Measurements from ENCODE around the gene TSPAN14.
"Not testable (repeated sequence)": the region's sequence is repeated elsewhere in the genome, so short reads cannot be mapped to it uniquely, and the experiment has no call there.

Gene TSPAN14

DNA sequence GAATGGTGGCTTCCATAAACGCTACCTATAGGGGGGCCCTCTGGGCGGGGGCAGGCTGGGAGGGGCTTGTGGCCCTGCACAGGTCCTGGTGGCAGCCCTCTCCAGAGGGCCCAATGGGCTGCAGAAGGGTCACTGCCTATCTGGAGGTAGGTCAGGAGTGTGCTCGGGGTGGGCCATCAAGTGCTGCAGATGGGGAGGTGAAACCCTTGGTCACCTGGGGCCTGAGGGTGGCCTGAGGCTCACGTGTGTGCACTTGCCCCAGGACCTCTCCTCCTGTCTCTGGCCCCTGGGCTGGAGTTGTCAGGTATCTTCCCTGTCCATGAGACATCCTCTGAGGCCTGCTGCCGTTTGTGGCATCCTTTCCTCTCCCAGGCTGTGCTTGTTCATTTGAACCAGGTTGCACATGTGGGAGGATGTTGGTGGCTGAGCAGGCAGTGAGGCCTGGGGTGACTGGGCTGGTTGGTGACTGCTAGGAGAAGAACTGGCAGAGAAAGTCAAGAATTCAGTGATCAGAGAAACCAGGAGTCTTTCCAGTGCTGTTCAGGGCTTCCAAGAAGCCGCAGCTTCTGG, 62.5 kb downstream of the TSPAN14 start:
- in situ Hi-C loops (cut with MboI; ENCODE audit: low pct_unique_long_range_greater_than_20kb, low sequenced_read_pairs): no loop called here
- no peak for DNase-seq

DNA sequence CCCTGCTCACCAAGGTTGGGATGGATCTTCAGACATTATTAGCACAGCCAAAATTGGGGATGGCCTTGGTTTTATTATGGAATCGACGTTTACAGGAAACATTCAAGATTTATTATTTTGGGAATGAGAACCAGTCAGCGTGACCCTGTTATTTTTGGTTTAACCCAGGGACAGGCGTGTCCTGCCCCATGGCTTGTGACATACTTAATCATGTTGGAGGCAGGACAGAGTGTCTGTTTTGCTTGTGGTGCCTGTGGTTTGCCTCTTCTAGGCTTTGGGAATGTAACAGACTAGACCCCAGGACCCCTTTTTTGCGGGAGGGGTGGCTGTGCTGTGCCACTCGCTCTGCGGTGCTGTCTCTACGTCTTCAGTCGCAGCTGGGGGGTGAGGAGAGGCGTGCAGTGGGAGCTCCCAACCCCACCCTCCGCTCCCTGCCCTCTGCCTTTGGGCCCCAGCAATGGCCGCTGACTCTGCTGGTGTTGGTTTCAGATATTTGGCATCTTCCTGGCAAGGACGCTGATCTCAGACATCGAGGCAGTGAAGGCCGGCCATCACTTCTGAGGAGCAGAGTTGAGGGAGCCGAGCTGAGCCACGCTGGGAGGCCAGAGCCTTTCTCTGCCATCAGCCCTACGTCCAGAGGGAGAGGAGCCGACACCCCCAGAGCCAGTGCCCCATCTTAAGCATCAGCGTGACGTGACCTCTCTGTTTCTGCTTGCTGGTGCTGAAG, 63.5 kb downstream of the TSPAN14 start:
- in situ Hi-C loops (cut with MboI; ENCODE audit: low pct_unique_long_range_greater_than_20kb, low sequenced_read_pairs): no loop called here
- DNase-seq: no peak

DNA sequence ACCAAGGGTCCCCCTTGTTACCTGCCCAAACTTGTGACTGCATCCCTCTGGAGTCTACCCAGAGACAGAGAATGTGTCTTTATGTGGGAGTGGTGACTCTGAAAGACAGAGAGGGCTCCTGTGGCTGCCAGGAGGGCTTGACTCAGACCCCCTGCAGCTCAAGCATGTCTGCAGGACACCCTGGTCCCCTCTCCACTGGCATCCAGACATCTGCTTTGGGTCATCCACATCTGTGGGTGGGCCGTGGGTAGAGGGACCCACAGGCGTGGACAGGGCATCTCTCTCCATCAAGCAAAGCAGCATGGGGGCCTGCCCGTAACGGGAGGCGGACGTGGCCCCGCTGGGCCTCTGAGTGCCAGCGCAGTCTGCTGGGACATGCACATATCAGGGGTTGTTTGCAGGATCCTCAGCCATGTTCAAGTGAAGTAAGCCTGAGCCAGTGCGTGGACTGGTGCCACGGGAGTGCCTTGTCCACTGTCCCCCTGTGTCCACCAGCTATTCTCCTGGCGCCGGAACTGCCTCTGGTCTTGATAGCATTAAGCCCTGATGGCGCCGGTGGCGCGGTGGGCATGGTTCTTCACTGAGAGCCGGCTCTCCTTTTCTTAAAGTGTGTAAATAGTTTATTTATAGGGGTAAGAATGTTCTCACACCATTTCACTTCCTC, 64.2 kb downstream of the TSPAN14 start:
- in situ Hi-C loops (cut with MboI; ENCODE audit: low pct_unique_long_range_greater_than_20kb, low sequenced_read_pairs): no loop called here

DNA sequence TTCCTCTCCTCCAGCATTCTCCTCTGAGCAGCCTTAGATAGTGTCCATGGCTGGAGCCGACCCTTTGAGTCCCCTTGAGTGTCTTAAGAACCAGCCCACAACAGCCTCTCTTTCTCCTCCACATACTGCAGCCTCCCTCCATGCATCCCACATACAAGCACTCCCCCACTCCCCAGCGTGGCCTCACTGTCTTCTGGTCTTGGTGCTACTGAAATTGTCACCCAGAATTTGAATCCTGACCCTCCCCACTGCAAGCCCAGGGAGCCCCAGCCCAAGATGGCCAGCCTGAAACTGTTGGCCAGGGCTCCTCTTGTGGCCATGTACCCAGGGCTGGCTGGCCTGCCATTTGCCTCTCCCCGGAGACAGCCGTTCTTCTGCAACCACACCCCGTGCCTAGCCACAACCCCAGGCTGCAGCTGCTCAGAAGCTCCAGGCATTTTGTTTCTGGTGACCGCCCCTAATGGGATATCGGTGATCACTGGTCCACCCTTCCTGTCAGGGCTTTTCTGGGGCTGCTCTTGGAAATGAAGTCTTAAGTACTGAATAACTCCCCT, 64.8 kb downstream of the TSPAN14 start:
- in situ Hi-C loops (cut with MboI; ENCODE audit: low pct_unique_long_range_greater_than_20kb, low sequenced_read_pairs): no loop called here
- no peak for DNase-seq

More for the DNA sequence above, 64.2 kb downstream of the TSPAN14 start:
- DNase-seq: no peak

DNA sequence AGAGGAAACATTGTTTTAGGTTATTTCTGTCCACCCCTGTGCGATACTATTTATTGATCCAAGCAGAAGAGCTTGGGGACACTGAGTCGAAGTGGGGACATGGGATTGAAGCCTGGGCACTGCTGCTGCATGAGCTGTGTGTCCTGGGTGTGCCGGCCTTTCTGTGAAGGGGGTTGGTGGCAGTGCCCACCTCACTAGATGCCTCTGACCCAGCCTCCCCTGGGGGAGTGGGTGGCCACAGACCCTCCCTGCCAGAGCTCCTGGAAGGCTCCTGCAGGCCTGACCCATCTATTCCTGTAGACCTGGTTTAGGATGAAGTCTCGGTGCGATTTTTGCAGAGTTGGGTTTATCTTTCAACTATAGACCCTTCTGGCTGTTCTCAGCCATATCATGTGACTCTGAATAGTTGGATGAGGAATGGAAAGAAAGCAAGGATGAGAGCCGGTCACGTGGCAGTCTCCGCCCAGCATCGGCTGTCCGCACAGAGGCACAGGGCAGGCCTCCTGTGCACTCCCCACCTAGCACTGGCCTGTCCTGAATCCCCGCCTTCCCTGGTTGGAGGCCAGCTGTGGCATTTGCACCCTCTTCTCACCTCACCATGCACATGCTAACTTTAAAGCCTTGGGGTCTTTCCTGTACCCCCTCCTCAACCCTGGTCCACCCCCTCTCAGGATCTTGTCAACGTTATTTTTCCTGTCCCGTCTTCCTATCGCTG, 66.0 kb downstream of the TSPAN14 start:
- in situ Hi-C loops (cut with MboI; ENCODE audit: low pct_unique_long_range_greater_than_20kb, low sequenced_read_pairs): no loop called here
- no peak for DNase-seq

GRCh38 chr10:80520661-80521470, 66.8 kb downstream of the TSPAN14 start:
- no peak for DNase-seq
- in situ Hi-C loops (cut with MboI; ENCODE audit: low pct_unique_long_range_greater_than_20kb, low sequenced_read_pairs): no loop called here

DNA sequence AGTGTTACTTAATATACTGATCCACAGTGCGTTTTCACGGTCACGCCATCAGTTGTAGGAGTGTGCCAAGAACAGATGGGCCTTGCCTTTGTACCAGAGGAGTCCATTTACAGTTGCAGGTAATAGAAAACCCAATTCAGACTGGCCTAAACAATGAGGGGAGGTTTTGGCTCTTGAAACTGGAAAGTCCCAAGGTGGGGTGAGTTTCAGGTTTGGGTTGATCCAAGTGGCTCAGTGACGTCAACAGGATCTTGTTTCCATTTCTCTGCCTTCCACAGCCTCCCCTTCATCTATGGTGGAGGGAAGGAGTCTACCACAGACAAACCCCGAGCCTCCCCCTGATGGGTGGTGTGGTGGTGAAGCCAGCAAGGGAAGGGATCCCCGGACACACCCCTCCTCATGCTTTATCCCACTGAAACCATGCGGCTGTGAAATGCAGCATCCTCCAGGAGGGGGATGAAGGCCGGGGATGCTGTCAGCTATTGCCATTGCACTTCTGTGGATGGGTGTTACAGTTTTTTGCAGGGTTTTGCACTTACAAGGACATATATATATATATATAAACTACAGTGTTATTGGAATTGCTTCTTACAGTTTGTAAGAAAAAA, 68.8 kb downstream of the TSPAN14 start:
- in situ Hi-C loops (cut with MboI; ENCODE audit: low pct_unique_long_range_greater_than_20kb, low sequenced_read_pairs): no loop called here
- no peak for DNase-seq

DNA sequence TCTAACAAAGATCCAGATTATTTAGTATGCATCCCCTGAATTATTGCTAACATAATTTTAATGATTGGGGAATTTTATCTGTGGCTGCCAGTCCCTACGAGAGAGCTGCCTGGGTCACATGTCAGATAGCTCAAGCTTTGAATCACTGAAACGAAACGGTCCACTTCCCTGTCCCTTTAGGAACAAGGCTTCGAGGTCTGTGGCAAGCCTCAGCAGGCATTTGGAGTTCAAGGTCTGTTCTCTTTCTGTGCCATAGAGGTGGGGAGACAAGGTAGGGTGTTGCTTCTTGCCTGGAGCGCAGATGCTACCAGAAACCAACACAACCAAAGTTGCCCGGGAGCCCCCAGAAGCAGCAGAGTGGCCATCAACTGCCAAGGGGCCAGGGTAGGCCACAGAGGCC, 69.7 kb downstream of the TSPAN14 start:
- in situ Hi-C loops (cut with MboI; ENCODE audit: low pct_unique_long_range_greater_than_20kb, low sequenced_read_pairs): no loop called here
- DNase-seq: no peak

- in situ Hi-C loops (cut with MboI; ENCODE audit: low pct_unique_long_range_greater_than_20kb, low sequenced_read_pairs): no loop called here
- DNase-seq: no peak
Measured at GRCh38 chr10:80524190-80524909, 70.2 kb downstream of the TSPAN14 start.

DNA sequence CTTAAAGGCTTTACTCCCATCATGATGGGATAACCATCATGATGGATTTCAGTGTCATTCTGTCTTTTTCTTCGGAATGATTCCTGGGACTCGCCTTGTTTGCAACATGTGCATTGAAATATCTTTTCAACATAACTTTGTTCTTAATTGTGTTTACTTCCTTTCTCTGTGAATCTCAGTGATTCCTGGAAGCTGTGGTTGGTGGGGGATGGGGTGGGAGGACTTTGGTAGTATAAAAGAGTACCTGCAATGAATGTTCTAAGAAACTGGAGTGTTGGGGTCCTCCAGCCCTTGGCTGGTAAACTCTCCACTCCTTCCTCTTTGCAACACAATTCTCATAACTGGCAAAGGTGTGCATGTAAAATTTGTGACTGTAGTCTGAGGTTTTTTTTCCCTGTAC, 72.1 kb downstream of the TSPAN14 start:
- DNase-seq: no peak
- in situ Hi-C loops (cut with MboI; ENCODE audit: low pct_unique_long_range_greater_than_20kb, low sequenced_read_pairs): no loop called here

DNA sequence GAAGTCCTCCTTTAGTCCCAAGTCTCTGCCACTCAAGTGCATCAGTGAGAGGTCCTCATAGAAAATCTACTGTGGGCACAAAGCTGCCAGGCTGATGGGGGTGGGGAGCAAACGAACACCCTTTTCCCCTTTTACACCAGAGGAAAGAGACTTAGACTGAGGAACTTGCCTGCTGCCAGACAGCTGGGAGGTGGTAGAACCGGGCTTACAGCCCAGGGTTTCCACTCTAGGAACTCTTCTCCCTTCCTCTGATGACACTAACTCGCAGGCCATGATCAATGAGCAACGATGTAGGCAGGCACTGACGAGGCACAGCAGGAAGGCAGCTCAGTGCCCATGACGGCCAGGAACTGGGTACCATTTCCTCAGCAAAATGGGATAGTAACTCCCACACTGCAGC, 72.6 kb downstream of the TSPAN14 start:
- DNase-seq: no peak
- in situ Hi-C loops (cut with MboI; ENCODE audit: low pct_unique_long_range_greater_than_20kb, low sequenced_read_pairs): no loop called here

DNA sequence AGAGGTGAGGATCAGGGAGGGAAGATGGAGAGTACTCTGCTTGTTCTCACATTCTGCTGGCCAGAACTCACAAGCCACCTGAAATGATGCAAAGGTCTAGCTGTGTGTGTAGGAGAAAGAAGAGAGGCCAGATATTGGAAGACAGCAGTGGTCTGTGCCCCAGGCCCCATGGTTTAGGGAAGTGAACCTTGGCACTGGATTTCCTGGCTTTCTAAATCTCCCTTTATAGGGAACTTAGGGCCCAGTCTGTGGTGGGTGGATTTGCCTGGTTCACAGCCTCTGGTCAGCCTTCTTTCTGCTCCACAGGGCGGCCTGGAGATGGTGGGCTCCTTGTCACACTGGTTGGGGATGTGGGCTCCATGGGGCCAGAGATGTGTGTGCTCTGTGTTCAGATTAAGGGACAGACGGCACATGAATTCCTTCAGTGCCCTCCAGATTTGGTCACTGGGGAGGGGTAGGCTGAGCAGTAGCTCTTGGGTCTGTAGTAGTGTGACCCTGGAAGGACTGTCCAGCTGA, 74.1 kb downstream of the TSPAN14 start:
- DNase-seq: no peak
- in situ Hi-C loops (cut with MboI; ENCODE audit: low pct_unique_long_range_greater_than_20kb, low sequenced_read_pairs): no loop called here

DNA sequence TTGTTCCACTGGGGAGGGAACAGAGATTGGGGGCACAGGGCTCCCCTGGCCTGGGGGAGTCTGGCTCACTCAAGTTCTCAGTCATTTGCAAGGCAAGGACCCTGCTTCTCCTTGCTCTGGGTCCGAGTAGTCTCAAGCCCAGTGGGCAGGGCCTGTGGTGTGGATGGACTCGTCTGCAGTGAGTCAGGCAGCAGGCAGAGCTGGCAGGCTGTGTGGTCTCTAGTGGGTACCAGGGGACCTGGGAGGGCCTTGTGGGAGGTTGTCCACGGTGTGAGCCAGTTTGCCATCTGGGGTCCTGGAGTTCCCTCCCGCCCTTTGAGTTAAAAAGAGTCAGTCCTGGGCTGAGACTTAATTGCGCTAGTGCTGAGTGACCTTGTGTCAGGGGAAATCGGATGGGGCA, 74.8 kb downstream of the TSPAN14 start:
- in situ Hi-C loops (cut with MboI; ENCODE audit: low pct_unique_long_range_greater_than_20kb, low sequenced_read_pairs): no loop called here

DNA sequence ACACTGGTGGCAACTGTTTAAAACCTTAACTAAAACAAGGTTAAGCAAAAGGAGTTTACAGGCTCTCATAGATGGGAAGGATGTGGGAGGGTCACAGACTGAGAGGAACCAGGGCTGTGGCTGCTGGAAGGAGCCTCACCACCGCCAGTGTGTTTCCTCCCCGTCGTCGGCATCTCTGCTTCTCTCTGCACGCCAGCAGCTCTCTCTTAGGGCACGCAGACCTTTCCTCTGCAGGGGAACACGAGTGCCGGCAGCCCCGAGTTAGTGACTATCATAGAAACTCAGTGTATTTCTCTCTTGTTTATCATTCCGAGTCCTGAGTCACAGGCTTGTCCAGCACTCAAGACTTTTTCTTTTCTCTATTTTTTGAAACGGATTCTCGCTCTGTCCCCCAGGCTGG, 75.5 kb downstream of the TSPAN14 start:
- peak; percentile 52 for DNase-seq
- in situ Hi-C loops (cut with MboI; ENCODE audit: low pct_unique_long_range_greater_than_20kb, low sequenced_read_pairs): no loop called here

More for the DNA sequence above, 74.8 kb downstream of the TSPAN14 start:
- no peak for DNase-seq

- in situ Hi-C loops (cut with MboI; ENCODE audit: low pct_unique_long_range_greater_than_20kb, low sequenced_read_pairs): no loop called here
- peak; percentile 37 for DNase-seq
Measured at GRCh38 chr10:80530251-80530650, 76.1 kb downstream of the TSPAN14 start.

DNA sequence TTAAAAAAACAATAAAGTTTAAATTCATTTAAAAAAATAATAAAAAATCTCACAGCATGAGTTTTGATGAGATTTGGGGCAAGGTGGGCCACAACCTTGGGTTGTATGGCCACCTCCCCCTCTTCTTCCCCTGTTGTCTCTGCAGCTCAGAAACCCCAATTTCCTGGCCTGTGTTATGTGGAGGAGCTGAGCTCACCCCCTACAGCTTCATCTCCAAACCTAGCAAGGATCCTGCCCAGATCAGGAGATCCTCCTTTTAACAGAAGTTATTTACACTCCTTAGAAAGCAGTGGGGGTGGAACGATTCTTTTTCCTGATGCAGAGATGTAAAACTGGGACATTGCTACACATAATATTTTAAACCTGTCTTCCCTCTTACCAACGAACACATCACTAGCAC, 76.7 kb downstream of the TSPAN14 start:
- no peak for DNase-seq
- in situ Hi-C loops (cut with MboI; ENCODE audit: low pct_unique_long_range_greater_than_20kb, low sequenced_read_pairs): no loop called here

- in situ Hi-C loops (cut with MboI; ENCODE audit: low pct_unique_long_range_greater_than_20kb, low sequenced_read_pairs): no loop called here
- no peak for DNase-seq
Measured at GRCh38 chr10:80532571-80532970, 78.5 kb downstream of the TSPAN14 start.

DNA sequence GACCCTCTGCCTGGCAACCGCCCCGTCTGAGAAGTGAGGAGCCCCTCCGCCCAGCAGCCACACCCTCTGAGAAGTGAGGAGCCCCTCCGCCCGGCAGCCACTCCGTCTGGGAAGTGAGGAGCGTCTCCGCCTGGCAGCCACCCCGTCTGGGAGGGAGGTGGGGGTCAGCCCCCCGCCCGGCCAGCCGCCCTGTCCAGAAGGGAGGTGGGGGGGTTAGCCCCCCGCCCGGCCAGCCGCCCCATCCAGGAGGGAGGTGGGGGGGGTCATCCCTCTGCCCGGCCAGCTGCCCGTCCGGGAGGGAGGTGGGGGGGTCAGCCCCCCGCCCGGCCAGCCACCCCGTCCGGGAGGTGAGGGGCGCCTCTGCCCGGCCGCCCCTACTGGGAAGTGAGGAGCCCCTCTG, 79.9 kb downstream of the TSPAN14 start:
- DNase-seq; in situ Hi-C loops (cut with MboI; ENCODE audit: low pct_unique_long_range_greater_than_20kb, low sequenced_read_pairs): not testable (repeated sequence)

Measured in KBM-7 (cell line).